Measurements from ENCODE around the gene PDE6A.

DNA sequence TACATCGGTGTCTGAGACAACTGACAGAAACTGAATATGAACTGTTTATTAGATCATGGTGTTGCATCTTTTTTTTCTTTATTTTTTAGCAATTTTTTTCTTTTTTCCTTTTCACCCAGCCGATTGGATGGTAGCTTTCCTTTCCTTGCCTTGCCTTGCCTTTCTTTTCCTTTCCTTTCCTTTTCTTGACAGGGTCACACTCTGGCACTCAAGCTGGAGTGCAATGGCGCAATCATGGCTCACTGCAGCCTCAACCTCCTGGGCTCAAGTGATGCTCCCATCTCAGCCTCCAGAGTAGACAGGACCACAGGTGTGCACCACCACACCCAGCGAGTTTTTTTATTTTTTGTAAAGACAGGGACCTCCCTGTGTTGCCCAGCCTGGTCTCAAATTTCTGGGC is 2.8 kb downstream of the PDE6A start:
- TF ChIP-seq, protein P1, sequence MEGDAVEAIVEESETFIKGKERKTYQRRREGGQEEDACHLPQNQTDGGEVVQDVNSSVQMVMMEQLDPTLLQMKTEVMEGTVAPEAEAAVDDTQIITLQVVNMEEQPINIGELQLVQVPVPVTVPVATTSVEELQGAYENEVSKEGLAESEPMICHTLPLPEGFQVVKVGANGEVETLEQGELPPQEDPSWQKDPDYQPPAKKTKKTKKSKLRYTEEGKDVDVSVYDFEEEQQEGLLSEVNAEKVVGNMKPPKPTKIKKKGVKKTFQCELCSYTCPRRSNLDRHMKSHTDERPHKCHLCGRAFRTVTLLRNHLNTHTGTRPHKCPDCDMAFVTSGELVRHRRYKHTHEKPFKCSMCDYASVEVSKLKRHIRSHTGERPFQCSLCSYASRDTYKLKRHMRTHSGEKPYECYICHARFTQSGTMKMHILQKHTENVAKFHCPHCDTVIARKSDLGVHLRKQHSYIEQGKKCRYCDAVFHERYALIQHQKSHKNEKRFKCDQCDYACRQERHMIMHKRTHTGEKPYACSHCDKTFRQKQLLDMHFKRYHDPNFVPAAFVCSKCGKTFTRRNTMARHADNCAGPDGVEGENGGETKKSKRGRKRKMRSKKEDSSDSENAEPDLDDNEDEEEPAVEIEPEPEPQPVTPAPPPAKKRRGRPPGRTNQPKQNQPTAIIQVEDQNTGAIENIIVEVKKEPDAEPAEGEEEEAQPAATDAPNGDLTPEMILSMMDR (IDR thresholded peaks at IDR 0.05) = no peak
- TF ChIP-seq POLR2A (IDR thresholded peaks at IDR 0.05) = no peak
